H9 (cell line): ENCODE results near the gene SDK2. TPM values are rescaled to one million over a fixed set of nuclear protein-coding genes. Genes with fewer than 3 reads are reported as not detected.

ENCODE experiments used
- DNase-seq: peaks from one replicate; pipeline ENCODE4 v3.0.0-alpha.2; 2017
- H2AFZ ChIP-seq: one replicate; pipeline ENCODE4 v1.6.1; 2013; ENCODE audit warnings: mild to moderate bottlenecking, low read length, control low read depth, moderate library complexity
- H2AK5ac ChIP-seq: 2 replicates; pipeline ENCODE4 v1.6.1; 2013; ENCODE audit warnings: low read length, control low read depth, mixed read lengths; ENCODE audit not compliant: insufficient read length
- H2BK120ac ChIP-seq: one replicate; pipeline ENCODE4 v1.6.1; 2013; ENCODE audit warnings: low read depth, mild to moderate bottlenecking, low read length, control low read depth, inconsistent platforms; ENCODE audit not compliant: poor library complexity, severe bottlenecking
- H2BK12ac ChIP-seq: 2 replicates; pipeline ENCODE4 v1.6.1; 2013; ENCODE audit warnings: low read length, control low read depth, mixed read lengths, low read depth; ENCODE audit not compliant: insufficient read length
- H2BK15ac ChIP-seq: 2 replicates; pipeline ENCODE4 v1.6.1; 2013; ENCODE audit warnings: low read depth, low read length, control low read depth
- H2BK20ac ChIP-seq: one replicate; pipeline ENCODE4 v1.6.1; 2013; ENCODE audit warnings: low read depth, mild to moderate bottlenecking, low read length, control low read depth, inconsistent platforms; ENCODE audit not compliant: poor library complexity, severe bottlenecking
- H2BK5ac ChIP-seq: 2 replicates; pipeline ENCODE4 v1.6.1; 2013; ENCODE audit warnings: low read length, control low read depth, mixed read lengths; ENCODE audit not compliant: insufficient read length
- H3K14ac ChIP-seq: 2 replicates; pipeline ENCODE4 v1.6.1; 2013; ENCODE audit warnings: low read length, control low read depth; ENCODE audit not compliant: insufficient read depth
- H3K18ac ChIP-seq: 2 replicates; pipeline ENCODE4 v1.6.1; 2013; ENCODE audit warnings: low read depth, mild to moderate bottlenecking, mixed read lengths, low read length, control low read depth; ENCODE audit not compliant: insufficient read length
- H3K23ac ChIP-seq: 2 replicates; pipeline ENCODE4 v1.6.1; 2013; ENCODE audit warnings: low read length, control low read depth, mixed read lengths, low read depth; ENCODE audit not compliant: insufficient read length
- H3K23me2 ChIP-seq: 2 replicates; pipeline ENCODE4 v1.6.1; 2013; ENCODE audit warnings: low read depth, mild to moderate bottlenecking, mixed read lengths, low read length, control low read depth; ENCODE audit not compliant: insufficient read length, poor library complexity, severe bottlenecking
- H3K27ac ChIP-seq: 2 replicates; pipeline ENCODE4 v1.5.1; 2013; ENCODE audit warnings: low read length, control low read depth, mixed read lengths, low read depth; ENCODE audit not compliant: insufficient read length
- H3K27me3 ChIP-seq: 2 replicates; pipeline ENCODE4 v1.6.1; 2013; ENCODE audit warnings: low read length, control low read depth, inconsistent platforms; ENCODE audit not compliant: insufficient read depth
- H3K4ac ChIP-seq: 2 replicates; pipeline ENCODE4 v1.6.1; 2013; ENCODE audit warnings: low read depth, mild to moderate bottlenecking, control low read depth, inconsistent platforms, low read length, moderate library complexity
- H3K4me1 ChIP-seq: 2 replicates; pipeline ENCODE4 v1.6.1; 2013; ENCODE audit warnings: low read length, control low read depth, inconsistent platforms; ENCODE audit not compliant: insufficient read depth
- H3K4me2 ChIP-seq: 2 replicates; pipeline ENCODE4 v1.6.1; 2013; ENCODE audit warnings: low read length, control low read depth, mixed read lengths; ENCODE audit not compliant: insufficient read length, insufficient read depth
- H3K56ac ChIP-seq: 2 replicates; pipeline ENCODE4 v1.6.1; 2013; ENCODE audit warnings: low read depth, mild to moderate bottlenecking, mixed read lengths, low read length, control low read depth; ENCODE audit not compliant: insufficient read length
- H3K79me1 ChIP-seq: 2 replicates; pipeline ENCODE4 v1.6.1; 2013; ENCODE audit warnings: low read depth, mild to moderate bottlenecking, moderate library complexity, low read length, control low read depth, inconsistent platforms; ENCODE audit not compliant: insufficient read depth, poor library complexity, severe bottlenecking
- H3K79me2 ChIP-seq: 2 replicates; pipeline ENCODE4 v1.6.1; 2013; ENCODE audit warnings: low read length, control low read depth, inconsistent platforms; ENCODE audit not compliant: insufficient read depth
- H3K9ac ChIP-seq: 2 replicates; pipeline ENCODE4 v1.6.1; 2013; ENCODE audit warnings: low read length, control low read depth, mixed read lengths; ENCODE audit not compliant: insufficient read length; ENCODE audit errors: extremely low read depth
- H3K9me3 ChIP-seq: one replicate; pipeline ENCODE4 v1.6.1; 2013; ENCODE audit warnings: low read depth, low read length, inconsistent platforms; ENCODE audit not compliant: control insufficient read depth
- H3T11ph ChIP-seq: one replicate; pipeline ENCODE4 v1.6.1; 2013; ENCODE audit warnings: mild to moderate bottlenecking, low read length, control low read depth, inconsistent platforms
- H4K20me1 ChIP-seq: one replicate; pipeline ENCODE4 v1.6.1; 2013; ENCODE audit not compliant: control insufficient read depth, insufficient read length, insufficient read depth
- H4K5ac ChIP-seq: 2 replicates; pipeline ENCODE4 v1.6.1; 2013; ENCODE audit warnings: low read depth, mild to moderate bottlenecking, mixed read lengths, low read length, control low read depth; ENCODE audit not compliant: insufficient read length
- H4K8ac ChIP-seq: replicated peaks from 2 replicates; pipeline ENCODE4 v1.6.1; 2013; ENCODE audit warnings: low read length, control low read depth, mixed read lengths, low read depth; ENCODE audit not compliant: insufficient read length
- H4K91ac ChIP-seq: 2 replicates; pipeline ENCODE4 v1.6.1; 2013; ENCODE audit warnings: low read depth, mild to moderate bottlenecking, moderate library complexity, mixed read lengths, low read length, control low read depth; ENCODE audit not compliant: insufficient read length
- H3K27ac Mint-ChIP-seq, 3 experiments: 2 replicates in 2 of 3; 3 replicates in 1 of 3; pipeline ENCODE4 v1.8.0; 2020 to 2021; ENCODE audit warnings: mixed read lengths in 3 of 3, mild to moderate bottlenecking in 1 of 3, moderate library complexity in 1 of 3
- H3K27me3 Mint-ChIP-seq: 2 replicates; pipeline ENCODE4 v1.8.0; 2021; ENCODE audit warnings: low read depth, mild to moderate bottlenecking, moderate library complexity, mixed read lengths
- H3K36me3 Mint-ChIP-seq, 3 experiments: 2 replicates in 2 of 3; 3 replicates in 1 of 3; pipeline ENCODE4 v1.8.0; 2020 to 2021; ENCODE audit warnings: low read depth in 3 of 3, mixed read lengths in 3 of 3; ENCODE audit not compliant: insufficient read depth in 1 of 3
- H3K4me1 Mint-ChIP-seq, 2 experiments: 2 replicates each; pipeline ENCODE4 v1.8.0; 2020; ENCODE audit warnings: mixed read lengths in 2 of 2
- H3K4me3 Mint-ChIP-seq, 2 experiments: 2 replicates in 1 of 2; 3 replicates in 1 of 2; pipeline ENCODE4 v1.8.0; 2020 to 2021; ENCODE audit warnings: mild to moderate bottlenecking in 2 of 2, mixed read lengths in 2 of 2, moderate library complexity in 1 of 2
- H3K9me3 Mint-ChIP-seq, 2 experiments: 2 replicates in 1 of 2; 3 replicates in 1 of 2; pipeline ENCODE4 v1.8.0; 2020; ENCODE audit warnings: mild to moderate bottlenecking in 2 of 2, mixed read lengths in 2 of 2, moderate library complexity in 1 of 2
- CTCF ChIP-seq: fragments of 200-600 bp; sonication (generic); conservative IDR thresholded peaks from 3 replicates; pipeline ENCODE4 v1.8.0; 2021; ENCODE audit warnings: antibody characterized with exemption, mild to moderate bottlenecking
- WGBS: extraction: QIAGEN DNeasy Blood & Tissue Kit; methylation state at CpG from one replicate; pipeline ENCODE4 v1.1.7; 2013; ENCODE audit warnings: missing lambda C conversion rate, low lambda C conversion rate, mixed read lengths; ENCODE audit not compliant: insufficient read length; ENCODE audit errors: extremely low coverage; 5-methylcytosine and 5-hydroxymethylcytosine counted together
- total RNA-seq: library from RNA; stranded (reverse); gene quantifications from 2 replicates; pipeline ENCODE4 v1.2.1, GENCODE V29; 2021

The SDK2 gene
- total RNA-seq, 1 experiment from 2014 or later = 9.1 TPM

DNA sequence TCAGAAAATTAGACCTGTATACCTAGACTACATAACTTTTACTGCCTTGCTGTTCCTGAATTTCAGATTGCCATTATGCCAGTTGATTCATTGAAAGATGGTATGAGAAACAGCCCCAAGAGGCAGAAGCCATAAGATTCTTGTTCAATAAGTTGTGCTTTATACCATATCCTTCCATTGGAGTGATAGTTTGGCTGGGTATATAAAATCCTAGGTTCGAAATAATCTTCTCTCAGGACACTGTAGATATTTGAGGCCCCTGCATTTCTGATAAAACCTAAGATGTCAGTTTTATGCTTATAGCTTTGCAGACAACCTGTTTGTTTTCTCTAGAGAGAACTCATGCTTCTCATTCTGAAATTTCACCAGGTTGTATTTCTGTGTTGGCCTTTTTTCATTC lies 9.6 kb upstream of the SDK2 start:
- no peak overlapping the region for H3K27ac Mint-ChIP-seq
- Histone ChIP-seq H2AK5ac (no peak overlapping the region), H3K9ac (no peak overlapping the region), H3K4me2 (no peak overlapping the region), H2BK120ac (no peak overlapping the region), H4K8ac (no peak overlapping the region), H3K27me3 (no peaks in the 10 kb centered on the region), H2BK5ac (no peak overlapping the region), H3K79me2 (no peaks in the 10 kb centered on the region), H3K27ac (no peak overlapping the region), H3K79me1 (no peaks in the 10 kb centered on the region), H3T11ph (no peak overlapping the region), H4K20me1 (no peaks in the 10 kb centered on the region), H2AFZ (no peak overlapping the region), H3K14ac (no peak overlapping the region), H3K56ac (no peak overlapping the region), H4K5ac (no peak overlapping the region), H2BK20ac (no peak overlapping the region), H3K23ac (no peak overlapping the region), H3K4ac (no peak overlapping the region), H4K91ac (no peak overlapping the region), H3K9me3 (no peaks in the 10 kb centered on the region), H3K23me2 (no peaks in the 10 kb centered on the region), H2BK12ac (no peak overlapping the region), H3K4me1 (no peaks in the 10 kb centered on the region), H2BK15ac (no peak overlapping the region), H3K18ac (no peak overlapping the region)
- no peak for TF ChIP-seq CTCF
- H3K9me3 Mint-ChIP-seq = peaks cover 13 to 16% of the 10 kb centered on the region in 2 experiments
- WGBS = no CpG with 5 or more reads among the region's 1 CpG
- no peak for DNase-seq
- H3K4me1 Mint-ChIP-seq = peaks cover 10 to 25% of the 10 kb centered on the region in 2 experiments
- peaks cover 30% of the 10 kb centered on the region for H3K27me3 Mint-ChIP-seq
- H3K36me3 Mint-ChIP-seq = peaks cover 2 to 10% (median 8%) of the 10 kb centered on the region in 3 experiments; a peak in 6 of 7 replicates
- no peak overlapping the region for H3K4me3 Mint-ChIP-seq
